Measurements from ENCODE around the gene KCNH2.
A peak's percentile ranks its signal among the peaks of the same experiment; 100 is the strongest.

Gene KCNH2

DNA sequence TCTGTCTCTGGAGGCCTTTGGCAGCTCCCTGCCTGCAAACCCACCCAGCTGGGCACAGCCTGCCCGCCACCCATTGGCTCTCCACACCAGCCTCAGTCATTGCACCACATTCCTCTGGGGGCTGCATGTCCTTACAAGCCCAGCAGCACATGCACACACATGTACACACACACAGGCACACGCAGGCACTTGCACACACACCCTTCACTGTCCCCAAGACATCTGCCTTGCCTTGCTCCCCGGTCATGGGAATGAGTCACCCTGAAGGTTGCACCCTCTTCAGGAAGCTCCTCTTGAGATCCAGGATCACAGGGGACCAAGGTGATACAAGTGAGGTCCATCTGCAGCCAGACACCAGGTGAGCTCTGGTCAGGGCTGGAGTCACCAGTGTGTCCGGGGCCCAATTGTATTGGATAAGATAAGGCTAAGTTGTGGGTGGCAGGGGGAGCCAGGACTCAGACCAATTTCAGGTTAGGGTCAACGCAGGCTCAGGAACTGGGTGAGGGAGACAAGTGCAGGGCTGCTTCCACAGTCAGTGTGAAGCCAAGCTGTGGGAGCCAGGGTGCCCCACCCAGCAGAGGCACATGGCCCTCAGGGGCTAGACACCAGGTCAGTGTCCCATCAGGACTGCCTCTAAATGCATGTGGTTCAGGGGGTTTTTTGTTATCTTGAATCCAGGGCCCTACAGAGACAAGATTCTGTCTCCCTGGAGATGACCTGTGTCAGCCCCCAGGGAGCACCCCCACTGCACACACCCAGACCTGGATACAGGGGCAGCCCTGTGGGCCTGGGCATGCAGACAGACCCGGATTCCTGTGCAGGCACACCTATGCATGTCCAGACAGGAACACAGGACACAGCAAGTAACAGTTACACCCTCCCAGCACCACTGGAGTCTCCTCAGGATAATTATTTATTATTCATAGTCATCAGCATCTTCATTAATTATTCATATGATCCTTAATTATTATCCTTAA lies 33.8 kb downstream of the KCNH2 start:
- no peak for DNase-seq

DNA sequence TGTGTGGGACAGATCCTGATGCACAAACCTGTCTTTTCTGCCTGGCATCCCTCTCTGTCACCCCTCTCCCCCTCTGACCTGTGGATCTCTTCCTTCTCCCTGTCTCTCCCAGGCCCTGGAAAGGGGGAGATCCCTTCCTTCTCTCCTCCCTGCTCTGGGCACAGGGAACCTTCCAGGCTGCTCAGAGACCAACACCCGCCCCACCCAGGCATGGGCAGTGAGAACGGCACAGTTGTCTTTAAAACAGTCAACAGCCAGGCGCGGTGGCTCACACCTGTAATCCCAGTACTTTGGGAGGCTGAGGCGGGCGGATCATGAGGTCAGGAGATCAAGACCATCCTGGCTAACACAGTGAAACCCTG lies 34.7 kb downstream of the KCNH2 start:
- DNase-seq: no peak

DNA sequence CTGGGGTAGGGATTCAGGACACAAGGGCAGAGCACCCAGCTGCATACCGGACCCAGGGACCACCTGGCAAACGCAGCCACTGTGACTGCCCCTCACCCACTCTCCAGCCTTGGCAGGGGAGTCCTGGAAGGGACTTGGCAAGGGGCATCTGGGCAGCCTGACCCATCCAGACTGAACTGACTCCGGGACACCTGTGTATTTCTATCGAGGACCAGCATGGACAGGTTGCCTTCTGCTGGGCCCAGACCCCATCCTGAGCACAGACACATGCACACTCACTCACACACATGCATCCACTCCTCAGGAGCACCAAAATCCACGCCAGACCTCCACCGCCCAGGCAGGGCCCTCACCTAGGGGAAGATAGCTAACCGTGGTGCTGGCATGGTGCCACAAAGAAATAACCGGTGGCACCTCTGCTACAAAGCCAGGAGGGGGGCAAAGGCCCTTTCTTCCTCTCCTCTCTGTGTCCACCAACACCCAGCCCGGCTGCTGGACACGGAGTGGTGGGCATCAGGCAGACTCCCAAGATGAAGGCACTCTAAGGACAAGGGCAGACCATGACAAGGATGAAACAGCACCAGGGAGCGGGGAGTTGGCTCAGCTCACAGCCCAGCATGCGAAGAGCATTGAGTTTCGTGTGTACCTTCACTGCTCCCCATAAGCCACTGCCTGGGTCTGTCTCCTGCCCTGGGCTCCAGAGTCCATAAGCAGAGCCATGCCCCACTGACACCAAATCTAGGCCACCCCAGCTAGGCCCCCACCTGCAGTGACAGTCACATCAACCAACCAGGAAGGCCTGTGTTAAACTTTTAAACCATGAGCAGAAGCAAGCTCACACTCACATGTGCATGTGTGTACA lies 35.3 kb downstream of the KCNH2 start:
- DNase-seq: no peak

DNA sequence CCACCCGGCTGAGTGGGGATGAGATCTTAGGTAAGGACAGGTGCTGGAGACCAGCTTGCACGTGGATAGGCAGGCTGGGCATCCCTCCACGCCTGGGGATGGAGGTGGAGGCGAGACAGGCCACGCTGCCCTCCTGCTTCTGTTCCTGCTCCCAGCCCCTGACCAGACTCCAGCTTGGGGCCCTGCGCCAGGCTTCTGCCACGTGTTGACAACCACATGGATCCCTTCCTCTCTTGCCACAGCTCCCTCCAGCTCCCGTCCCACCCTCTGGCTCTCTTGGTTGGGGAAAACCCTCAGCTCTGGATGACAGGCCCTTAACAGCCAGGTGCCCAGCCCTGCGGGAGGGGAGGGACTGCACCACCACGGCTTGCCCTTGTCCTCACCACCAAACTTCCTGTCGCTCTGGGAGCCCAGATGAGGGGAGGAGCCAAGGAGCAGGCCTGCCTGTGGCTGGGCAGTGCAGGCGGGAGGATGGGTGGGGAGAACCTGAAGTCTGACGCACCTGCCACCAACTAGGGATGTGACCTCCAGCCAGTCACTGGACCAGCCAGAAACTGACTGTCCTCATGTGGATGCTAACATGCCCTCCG lies 36.0 kb downstream of the KCNH2 start:
- no peak for DNase-seq

DNA sequence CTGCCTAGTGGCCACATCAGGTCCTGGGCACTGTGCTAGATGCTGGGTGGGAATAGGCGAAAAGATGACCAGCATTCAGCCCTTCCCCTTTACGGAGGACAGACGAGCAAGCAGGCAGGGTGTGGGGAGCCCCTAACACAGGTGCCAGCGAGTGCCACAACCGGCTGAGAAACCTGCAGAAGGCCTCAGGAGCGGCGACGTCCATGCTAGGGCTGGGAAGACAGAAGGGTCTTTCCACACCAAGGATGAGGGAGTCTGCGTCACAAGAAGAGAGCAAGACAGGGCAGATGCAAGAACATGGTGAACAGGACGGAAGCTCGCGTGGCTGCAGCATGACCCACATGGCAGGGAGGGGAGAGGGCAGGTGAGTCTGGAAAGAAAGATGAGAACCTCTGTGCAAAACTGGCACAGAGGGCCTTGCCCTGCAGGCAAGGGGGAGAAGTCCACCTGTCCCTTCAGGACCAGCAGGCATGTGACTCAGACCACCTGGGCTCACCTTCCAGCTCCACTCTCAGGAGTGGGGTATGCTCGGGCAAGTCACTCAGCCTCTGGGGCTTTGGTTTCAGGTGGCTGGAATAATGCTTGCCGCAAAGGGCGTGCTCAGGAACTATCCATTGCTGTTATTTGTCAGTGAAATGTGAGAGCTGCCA lies 36.6 kb downstream of the KCNH2 start:
- no peak for DNase-seq

DNA sequence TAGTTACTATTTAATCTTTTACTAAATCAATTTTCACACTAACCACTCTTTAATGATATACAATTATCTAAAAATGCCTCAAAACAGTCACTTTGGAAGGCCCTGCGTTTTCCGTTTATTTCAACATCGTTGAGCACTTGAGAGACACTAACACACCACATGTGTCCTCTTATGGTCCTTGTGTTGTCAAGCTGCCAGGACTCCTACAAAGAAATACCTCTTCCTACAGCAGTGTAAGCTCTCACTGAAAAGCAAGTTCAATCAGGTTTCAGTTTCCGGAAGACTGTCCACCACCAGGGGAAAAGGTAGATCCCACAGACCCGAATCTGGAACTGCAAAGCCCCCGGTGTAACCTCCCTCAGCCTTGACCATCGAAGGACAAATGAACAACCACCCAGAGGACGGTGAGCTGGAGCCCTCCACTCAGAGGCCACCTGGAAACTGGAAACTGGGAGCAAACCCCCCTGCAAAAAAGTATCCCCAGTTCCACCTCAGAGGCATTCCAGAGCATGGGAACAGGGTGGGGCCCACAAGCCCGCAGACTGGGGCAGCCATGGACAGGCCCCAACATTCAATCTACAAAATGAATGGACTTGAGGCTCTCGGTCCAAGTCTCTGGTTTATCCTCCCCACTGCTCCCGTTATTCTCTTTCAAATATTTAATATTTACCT lies 37.6 kb downstream of the KCNH2 start:
- peak; percentile 22 for DNase-seq

DNA sequence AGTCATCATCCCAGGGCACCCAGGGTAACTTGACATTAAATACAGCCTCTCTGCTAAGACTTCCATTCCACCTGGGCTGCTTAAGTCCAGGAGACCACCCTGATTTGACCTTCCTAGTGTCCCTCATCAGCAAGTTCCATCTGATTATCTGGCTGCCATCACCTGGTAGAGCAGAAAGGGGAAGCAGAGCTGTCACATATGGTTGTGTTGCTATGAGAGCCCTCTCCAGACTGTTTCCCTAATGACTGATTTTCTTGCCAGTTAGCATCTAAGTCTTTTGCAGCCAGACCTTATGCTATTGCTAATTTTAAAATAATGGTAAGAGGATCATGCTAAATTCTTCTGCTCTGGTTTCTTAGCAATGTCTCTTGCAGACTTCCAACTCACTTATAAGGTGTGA lies 38.7 kb downstream of the KCNH2 start:
- no peak for DNase-seq

DNA sequence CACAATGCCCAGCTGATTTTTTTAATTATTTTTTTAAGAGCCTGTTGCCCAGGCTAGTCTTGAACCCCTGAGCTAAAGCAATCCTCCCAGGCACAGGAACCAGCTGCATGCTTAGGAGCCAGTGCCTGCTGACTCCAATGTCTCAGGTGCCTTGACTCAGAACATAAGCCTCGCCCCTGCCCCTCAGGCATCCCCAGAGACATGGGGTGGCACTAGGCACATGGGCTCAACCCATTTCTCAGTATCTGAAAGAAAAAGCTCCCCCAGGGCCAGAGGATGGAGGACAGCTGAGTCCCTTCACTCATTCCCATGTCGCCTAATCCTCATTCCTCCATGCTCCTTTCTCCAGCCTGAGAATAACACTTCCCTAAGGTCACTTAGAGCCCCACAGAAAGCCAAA lies 39.1 kb downstream of the KCNH2 start:
- DNase-seq: no peak

DNA sequence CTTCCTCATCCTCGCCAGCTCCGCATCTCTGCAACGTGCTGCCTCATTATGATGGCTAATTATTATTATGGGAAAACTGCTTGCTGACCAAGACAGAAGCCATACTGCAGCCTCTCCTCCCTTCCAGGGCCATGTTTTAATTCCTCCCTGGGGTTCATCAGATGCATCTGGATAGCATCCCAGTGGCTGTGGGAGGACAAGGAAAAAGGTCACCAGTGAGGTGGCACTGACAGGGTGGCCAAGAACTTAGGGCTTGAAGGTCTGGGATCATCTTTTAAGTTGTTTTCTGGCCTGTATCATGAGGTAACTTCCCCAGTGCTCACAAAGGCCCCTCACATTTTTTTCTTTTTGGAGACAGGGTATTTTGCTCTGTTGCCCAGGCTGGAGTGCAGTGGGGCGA lies 39.6 kb downstream of the KCNH2 start:
- DNase-seq: no peak

DNA sequence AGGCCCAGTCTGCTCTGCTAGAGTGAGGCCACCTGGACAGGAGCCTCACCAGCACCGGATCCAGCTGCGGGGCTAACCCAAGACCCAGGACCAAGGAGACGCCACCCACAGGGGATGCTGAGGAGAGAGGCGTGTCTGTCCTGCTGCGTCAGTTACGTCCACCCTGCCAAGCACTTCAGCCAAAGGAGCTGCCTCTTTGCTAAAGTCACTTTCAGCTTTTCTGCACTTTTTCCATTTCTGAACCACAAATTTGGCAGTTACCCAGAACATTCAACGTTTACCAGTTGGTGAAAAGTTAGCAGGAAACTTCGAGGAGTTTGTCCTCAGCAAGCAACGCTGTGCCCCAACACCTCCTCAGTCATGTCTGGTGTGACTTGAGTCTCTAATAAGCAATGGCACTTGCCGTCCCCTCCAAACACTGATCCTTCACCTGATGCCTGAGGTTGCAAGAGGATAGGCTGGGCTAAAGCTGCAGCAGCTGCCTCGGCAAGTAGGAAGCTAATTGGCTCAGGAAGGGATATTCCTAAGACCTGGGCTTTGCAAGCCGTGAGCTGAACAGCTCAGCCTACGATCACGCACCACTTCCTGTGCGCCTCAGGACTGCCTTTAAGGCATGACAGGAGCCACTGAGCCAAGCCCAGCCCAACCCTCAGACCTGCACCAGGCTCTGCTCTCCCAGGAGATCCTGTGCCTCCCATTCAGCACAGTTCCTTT lies 40.1 kb downstream of the KCNH2 start:
- DNase-seq: no peak

DNA sequence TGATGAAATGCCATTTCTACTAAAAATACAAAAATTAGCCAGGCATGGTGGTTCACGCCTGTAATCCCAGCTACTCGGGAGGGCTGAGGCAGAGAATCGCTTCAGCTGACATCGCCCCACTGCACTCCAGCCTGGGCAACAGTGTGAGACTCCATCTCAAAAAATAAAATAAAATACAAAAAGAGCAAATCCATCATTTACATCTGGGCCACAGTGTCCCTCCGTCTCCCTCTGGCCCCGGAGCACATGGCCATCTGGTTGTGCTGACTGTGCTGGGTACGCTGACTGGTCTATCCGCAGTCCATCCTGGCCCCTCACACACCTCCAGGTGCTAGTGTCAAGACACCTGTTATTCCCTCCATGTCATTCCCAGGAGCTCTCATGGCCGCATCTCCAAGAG lies 42.1 kb downstream of the KCNH2 start:
- DNase-seq: no peak

DNA sequence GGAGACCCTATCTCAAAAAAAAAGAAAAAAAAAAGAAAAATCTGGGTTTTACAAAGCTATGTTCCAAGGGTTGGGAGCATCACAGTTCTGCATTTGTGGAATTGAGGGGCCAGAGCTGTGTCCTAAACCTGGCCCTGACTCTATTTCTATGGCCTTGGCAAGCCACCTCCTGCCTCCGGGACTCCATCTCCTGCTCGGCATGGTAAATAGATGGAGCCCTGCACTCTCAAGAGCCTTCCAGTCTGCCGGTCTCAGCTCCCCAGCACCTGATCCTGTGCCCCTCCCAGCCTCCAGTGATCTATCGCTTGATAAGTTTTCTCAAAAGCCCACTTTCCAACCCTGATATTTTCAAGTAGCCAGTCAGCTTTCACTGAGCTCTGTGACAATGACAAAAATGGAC lies 43.0 kb downstream of the KCNH2 start:
- no peak for DNase-seq

DNA sequence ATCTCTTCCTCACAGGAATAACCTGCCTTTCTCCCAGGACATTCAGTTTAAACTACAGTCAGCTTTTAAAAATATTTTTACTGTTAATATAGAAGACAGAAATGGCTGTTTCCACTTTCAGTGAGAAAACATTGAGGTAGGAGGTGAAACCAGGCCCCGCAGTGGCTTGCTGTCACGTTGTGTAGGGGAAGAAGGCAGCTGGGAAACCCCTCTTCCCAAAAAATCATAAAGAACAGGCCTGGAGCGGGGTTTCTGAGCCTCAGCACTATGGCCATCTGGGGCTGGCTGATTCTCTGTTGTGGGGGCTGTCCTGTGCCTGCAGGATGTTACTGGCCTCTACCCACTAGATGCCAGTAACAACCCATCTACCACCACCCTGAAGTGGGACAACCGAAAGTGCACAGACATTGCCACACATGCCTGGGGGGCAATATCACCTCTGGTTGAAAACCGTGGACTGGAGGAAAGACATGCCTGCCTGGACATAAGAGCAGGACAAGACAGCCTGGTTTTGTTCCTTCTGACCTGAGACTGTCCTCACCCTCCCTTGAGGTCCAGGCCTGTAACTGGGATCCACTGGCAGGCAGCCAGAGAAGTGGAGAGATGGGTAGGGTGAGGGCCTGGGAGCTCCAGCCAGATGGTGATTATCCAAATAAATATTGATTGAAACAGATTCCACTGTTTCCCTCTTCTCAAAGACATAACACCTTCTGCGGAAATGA lies 43.9 kb downstream of the KCNH2 start:
- DNase-seq: no peak

DNA sequence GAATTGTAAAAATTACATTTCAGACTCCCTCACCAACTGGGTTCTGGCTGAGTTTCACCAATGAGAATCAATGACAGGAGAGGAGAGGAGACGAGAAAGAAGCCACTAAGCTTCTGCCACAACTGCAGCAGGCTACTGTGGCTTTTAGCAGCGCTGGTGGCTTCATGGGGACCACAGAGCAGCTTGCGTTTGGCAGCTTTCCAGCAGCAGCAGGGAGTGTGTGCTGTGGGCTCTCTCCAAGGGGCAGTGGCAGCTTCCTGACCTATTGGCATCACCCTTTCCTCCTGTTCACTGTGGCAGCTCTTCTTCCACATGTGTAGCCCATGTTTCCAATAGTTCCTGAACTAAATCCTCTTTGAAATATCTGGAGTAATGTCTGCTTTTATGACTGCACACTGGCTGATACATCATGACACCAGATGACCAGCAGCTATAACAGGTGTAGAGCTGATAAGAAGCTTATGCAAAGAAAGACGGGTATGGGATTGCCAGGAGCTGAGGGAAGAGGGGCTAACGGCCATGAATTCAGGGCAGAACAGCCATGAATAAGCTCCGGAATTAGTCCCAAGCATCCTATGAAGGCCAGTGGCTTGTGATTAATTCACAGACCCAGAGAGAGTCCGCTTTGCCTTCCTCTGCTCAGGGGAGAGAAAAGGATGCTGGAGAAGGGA lies 46.8 kb downstream of the KCNH2 start:
- DNase-seq: no peak

DNA sequence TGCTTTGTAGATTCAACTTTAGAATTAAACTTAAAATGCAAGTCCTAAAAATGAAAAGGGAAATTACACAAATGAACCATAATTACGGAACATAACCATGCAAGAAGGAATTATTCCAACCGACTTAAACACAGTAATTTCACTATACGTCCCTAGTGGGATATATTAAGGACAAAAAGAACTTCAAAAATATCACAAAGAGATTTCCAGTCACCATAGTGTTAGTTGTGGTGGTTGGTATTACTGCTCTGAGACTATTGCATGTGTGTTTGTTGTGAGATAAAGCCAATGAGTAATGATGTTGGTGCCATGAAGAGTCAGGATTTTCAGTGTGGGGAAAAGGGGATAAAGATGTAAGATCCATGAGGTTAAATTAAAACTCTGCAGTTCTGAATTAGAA lies 49.6 kb downstream of the KCNH2 start:
- no peak for DNase-seq

DNA sequence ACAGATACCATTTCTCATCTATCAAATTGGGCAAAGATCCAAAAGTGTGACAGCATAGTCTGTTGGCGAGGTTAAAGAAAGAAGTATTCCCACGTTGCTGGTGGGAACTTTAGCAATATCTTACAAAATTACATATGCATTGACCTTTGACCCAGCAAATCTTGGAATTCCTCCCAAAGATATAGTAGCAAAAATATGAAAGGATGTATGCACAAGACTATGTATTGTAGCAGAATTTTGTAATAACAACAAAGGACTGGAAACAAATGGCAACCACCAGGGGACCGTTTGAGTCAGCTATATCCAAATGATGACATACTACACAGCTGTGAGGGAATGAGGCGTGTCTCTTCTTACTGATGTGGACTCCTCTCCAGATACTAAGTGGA lies 50.2 kb downstream of the KCNH2 start:
- DNase-seq: no peak

DNA sequence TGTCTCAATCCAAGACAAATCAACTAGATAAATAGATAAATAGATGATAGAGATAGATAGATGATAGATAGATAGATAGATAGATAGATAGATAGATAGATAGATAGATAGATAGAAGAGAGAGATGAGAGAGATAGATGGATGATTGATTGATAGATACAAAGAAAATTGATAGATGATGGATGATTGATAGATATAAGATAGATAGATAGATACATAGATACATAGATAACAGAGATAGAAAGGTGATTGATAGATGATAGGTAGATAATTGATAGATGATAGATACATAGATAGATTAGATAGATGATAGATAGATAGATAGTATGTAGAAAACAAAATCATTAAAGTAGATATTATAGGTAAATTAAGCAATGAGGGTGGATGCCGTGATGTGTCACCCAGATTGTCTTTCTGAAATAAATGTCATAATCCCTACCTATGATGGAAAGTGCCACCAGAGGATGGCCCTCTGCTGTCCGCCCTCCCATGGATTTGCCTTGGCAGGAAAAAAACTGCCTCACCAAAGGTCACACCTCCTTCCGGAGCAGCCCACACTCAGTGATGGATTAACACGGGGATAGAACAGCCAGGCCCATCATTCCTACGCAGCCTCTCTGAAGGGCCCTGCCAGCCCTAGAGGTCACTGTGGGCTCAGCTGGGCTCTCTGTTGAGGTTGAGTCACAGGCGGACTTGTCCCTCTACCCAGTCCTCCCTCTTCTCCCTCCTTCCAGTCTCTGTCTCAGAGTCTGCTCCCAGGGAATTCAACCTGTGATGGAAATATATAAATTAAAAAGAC lies 50.8 kb downstream of the KCNH2 start:
- no peak for DNase-seq

DNA sequence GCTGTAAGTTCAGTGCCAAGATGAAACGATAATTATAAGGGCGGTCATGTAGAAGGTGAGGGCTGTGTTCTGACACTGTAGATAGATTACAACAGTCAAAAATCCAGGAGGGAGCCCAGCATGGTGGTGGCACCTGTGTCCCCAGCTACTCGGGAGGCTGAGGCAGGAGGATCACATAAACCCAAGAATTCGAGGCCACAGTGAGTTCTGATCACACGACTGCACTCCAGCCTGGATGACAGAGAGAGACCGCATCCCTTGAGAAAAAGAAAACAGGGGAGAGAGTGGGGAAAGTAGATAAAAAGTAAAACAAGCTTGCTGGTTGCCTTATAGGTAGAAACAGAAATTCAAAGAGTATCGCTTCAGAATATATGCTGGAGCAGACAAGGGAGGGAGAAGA lies 52.1 kb downstream of the KCNH2 start:
- no peak for DNase-seq

DNA sequence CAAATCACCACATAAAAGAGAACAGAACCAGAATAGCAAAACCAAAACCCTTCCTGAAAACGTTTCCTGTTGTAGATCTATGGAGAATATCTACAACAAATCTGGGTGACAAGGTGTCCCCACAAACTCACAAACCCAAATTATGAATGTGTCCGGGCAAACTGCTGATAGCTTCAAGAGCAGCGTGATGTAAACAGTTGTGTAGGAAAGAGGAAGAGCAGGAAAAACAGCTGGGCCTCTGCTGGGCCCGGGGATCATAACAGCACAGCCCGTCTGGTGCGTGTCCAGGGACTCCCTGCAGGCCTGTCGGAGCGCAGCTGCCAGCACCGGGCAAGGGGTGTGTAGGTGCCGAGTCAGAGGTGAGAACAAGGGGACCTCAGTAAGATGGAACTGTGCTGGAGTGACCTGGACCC lies 53.7 kb downstream of the KCNH2 start:
- no peak for DNase-seq

DNA sequence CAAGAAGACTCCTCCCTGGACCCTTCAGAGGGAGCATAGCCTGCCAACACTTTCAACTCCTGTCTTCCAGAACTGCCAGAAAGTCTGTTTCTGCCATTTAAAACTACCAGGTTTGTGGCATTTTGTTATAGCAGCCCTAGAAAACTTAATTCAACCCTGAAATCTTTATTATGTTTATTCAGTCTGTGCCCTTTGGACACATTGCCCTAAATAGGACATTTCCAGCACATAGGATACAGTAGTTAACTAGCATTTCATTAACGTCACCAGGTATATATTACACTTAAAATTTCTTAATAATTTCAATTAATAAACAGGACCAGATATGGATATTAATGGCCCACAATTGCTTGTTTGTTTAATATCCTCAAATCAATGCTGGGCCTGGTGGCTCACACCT lies 54.3 kb downstream of the KCNH2 start:
- peak; percentile 52 for DNase-seq

Measured in NCI-H446 treated with DMSO at 0.1 percent for 48 hours (cell line).